Prostate gland (tissue), 2 donors: ENCODE results near the gene HOXA7.

Experiments
- POLR2A ChIP-seq: fragments of 450-650 bp; IDR thresholded peaks from one replicate; pipeline ENCODE4 v1.6.1; 2016; ENCODE audit warnings: antibody characterized with exemption, mild to moderate bottlenecking
- POLR2AphosphoS5 ChIP-seq: sonication (generic); formaldehyde crosslinking; IDR thresholded peaks from one replicate; pipeline ENCODE4 v1.6.1; 2017; ENCODE audit warnings: antibody characterized with exemption
- TF ChIP-seq, protein P1 (sequence below), 4 experiments: fragments of 200-600 bp in 2 of 4; fragments of 450-650 bp in 2 of 4; sonication (generic) in 2 of 4; IDR thresholded peaks; 1 replicate in 3 of 4; 2 replicates in 1 of 4; pipeline ENCODE4 v1.5.1; 2016 to 2019; ENCODE audit warnings: antibody characterized with exemption in 4 of 4, mild to moderate bottlenecking in 2 of 4, moderate library complexity in 2 of 4

- TF ChIP-seq POLR2A (peak; percentile 33), POLR2AphosphoS5 (peak; percentile 47)
- TF ChIP-seq, protein P1, sequence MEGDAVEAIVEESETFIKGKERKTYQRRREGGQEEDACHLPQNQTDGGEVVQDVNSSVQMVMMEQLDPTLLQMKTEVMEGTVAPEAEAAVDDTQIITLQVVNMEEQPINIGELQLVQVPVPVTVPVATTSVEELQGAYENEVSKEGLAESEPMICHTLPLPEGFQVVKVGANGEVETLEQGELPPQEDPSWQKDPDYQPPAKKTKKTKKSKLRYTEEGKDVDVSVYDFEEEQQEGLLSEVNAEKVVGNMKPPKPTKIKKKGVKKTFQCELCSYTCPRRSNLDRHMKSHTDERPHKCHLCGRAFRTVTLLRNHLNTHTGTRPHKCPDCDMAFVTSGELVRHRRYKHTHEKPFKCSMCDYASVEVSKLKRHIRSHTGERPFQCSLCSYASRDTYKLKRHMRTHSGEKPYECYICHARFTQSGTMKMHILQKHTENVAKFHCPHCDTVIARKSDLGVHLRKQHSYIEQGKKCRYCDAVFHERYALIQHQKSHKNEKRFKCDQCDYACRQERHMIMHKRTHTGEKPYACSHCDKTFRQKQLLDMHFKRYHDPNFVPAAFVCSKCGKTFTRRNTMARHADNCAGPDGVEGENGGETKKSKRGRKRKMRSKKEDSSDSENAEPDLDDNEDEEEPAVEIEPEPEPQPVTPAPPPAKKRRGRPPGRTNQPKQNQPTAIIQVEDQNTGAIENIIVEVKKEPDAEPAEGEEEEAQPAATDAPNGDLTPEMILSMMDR (IDR thresholded peaks at IDR 0.05), result peak; percentile 93 to 96 (median 94)
Measured at GRCh38 chr7:27179503-27180430, 23.3 kb upstream of the HOXA7 start.
